ENCODE data around the gene SGSM2.

DNA sequence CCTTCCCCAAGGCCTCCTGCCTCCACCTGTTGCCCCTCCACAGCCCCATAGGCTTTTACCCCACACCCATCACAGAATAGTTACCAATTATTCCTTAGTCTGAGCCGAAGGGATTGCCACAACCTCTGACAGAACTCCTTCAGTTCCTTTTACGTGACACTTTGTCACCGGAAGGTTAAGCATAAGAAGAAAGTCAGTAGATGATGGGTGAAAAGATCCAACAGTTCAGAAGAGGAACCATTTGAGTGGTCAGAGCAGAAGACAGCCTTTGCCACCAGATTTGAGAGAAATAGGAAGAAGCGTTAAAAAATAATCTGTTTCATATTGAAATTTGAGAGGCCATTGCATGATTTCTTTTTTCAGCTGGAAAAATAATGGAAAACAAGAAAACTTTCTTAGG is 32.4 kb upstream of the SGSM2 start:
- TF ChIP-seq, protein P1, sequence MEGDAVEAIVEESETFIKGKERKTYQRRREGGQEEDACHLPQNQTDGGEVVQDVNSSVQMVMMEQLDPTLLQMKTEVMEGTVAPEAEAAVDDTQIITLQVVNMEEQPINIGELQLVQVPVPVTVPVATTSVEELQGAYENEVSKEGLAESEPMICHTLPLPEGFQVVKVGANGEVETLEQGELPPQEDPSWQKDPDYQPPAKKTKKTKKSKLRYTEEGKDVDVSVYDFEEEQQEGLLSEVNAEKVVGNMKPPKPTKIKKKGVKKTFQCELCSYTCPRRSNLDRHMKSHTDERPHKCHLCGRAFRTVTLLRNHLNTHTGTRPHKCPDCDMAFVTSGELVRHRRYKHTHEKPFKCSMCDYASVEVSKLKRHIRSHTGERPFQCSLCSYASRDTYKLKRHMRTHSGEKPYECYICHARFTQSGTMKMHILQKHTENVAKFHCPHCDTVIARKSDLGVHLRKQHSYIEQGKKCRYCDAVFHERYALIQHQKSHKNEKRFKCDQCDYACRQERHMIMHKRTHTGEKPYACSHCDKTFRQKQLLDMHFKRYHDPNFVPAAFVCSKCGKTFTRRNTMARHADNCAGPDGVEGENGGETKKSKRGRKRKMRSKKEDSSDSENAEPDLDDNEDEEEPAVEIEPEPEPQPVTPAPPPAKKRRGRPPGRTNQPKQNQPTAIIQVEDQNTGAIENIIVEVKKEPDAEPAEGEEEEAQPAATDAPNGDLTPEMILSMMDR (IDR thresholded peaks at IDR 0.05; ENCODE audit: insufficient read depth, low read length, poor library complexity, severe bottlenecking) = no peak
- no peak for TF ChIP-seq EZH2phosphoT487 (conservative IDR thresholded peaks at IDR 0.05; ENCODE audit: low read length)
